Measurements from ENCODE around the gene PDE2A. TPM values are rescaled to one million over a fixed set of nuclear protein-coding genes. Genes with fewer than 3 reads are reported as not detected.

Gene PDE2A
- total RNA-seq, 1 donor from 2014 or later = 1.4 TPM

DNA sequence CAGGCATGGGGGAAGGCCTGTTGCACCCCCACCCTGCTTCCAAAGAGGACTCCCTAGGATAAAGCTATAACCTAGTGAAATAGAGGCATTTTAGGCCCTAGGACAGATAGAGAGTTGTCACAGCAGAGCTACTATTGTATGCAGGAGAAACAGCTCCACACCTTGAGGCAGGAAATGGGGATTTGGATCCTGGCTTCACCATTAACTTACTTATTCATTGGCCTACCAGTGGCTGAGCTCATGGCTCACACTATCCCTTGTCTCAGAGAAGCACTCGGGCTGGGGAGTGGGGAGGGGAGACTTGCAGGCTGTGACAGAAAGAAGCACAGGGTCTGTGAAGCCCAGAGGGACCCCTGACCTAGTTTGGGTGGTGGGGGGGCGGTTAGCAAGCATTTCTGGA lies 999 bp upstream of the PDE2A start:
- Mint-ChIP-seq H3K4me3 (no peak overlapping the region), H3K27ac (no peak overlapping the region), H3K4me1 (peaks cover 27% of the 10 kb centered on the region), H3K27me3 (peaks cover 52% of the 10 kb centered on the region), H3K9me3 (no peaks in the 10 kb centered on the region), H3K36me3 (ENCODE audit: low read depth) (no peaks in the 10 kb centered on the region)
- no peak for DNase-seq
- TF ChIP-seq CTCF (IDR thresholded peaks at IDR 0.05) = no peak
- intact Hi-C loops (cut with micrococcal nuclease) = no loop called here
- ChIA-PET CTCF (interaction anchor here (3.6 kb wide), 1 partner anchor 10 kb away, joined by 13 read pairs; no protein-coding TSS in a partner anchor), POLR2A (no interaction called here)
- ATAC-seq (ENCODE audit: low read depth) = no peak

DNA sequence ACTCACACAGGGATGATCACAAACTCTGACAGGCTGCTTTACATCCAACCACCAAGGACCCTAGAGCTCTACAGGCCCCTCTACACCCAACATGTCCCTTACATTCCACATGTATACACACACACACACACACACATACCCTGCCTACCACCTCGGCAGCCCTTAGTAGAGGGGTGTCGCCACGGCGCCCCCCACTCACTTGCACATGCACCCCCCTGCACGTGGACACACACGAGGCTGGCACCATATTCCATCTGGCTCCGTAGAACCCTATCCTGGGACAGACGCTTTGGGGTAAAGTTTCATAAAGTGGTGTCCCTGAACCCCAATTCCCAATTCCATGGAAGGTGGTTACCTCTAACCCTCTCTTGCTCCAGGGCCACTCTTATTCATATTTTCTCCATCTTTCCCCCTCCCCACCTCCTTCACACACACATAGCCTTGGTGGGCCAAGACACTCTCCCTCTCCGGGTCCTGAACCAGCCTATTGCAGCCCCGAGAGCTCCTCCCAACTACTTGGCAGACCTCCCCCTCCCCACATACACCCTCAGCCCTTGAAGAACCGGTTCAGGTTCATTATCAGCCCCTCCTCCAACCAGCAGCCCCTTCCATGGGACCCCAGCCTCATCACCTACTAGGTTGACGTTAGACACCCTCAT lies 809 bp downstream of the PDE2A start:
- Mint-ChIP-seq H3K27ac (no peak overlapping the region), H3K27me3 (peaks cover 62% of the 10 kb centered on the region), H3K4me3 (no peak overlapping the region), H3K36me3 (ENCODE audit: low read depth) (no peaks in the 10 kb centered on the region), H3K9me3 (no peaks in the 10 kb centered on the region), H3K4me1 (peaks cover 27% of the 10 kb centered on the region)
- TF ChIP-seq CTCF (IDR thresholded peaks at IDR 0.05) = no peak
- ATAC-seq (ENCODE audit: low read depth) (no peak), DNase-seq (no peak)
- CTCF ChIA-PET = interaction anchor here (3.6 kb wide), 1 partner anchor 12 kb away, joined by 13 read pairs; no protein-coding TSS in a partner anchor
- intact Hi-C loops (cut with micrococcal nuclease) = no loop called here
- POLR2A ChIA-PET = no interaction called here

GRCh38 chr11:72672597-72673238 lies 1.5 kb downstream of the PDE2A start:
- POLR2A ChIA-PET = interaction anchor here (0.6 kb wide), 1 partner anchor 51 kb away, joined by 5 read pairs; no protein-coding TSS in a partner anchor

DNA sequence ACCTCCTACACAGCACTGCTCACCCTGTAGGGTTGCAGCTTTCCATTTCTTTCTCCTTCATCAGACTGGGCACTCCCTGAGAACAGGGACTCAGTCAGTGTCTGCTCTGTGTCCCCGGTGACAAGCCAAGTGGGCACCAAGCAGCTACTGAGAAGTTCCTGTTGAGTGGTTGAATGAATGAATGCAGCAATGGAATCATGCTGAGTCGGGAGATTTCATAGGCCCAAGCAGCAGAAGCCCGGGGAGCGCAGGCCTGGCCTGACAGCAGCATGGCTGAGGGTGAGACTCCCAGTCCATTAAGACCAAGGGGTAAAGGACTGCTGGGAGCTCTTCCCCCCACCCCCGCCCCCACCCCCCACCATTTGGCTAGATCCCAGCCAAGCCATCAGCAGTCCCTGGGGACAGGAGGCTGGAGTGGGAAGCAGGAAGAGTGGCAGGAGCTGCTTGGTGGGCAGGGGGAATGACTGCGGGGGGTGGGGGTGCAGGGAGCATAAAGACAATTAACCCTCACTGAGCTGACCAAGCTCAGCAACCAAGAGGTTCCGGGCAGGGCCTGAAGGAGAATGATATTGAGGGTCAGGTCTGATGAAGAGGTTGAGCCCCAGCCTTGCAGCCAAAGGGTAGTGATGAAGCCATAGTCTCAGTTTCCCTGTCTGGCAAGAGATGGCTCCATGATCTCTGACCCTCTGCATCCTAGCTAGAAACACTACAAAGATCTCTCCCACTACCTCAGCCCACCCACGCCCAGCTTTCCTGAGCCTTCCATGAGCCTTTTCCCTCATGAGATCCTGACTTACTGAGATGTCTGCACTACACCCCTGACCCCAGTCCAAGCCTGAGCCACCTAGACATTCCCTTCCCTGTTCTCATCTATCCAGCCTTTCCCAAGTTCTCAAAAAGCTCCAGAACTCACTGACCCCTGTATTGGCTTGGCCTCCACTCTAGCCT lies 2.8 kb downstream of the PDE2A start:
- Mint-ChIP-seq H3K27ac (no peak overlapping the region), H3K27me3 (peaks cover 71% of the 10 kb centered on the region), H3K9me3 (peaks cover 5% of the 10 kb centered on the region), H3K36me3 (ENCODE audit: low read depth) (no peaks in the 10 kb centered on the region), H3K4me1 (peaks cover 21% of the 10 kb centered on the region), H3K4me3 (no peak overlapping the region)
- POLR2A ChIA-PET = interaction anchor here (0.6 kb wide), 1 partner anchor 401 kb away, joined by 4 read pairs; no protein-coding TSS in a partner anchor
- DNase-seq (no peak), ATAC-seq (ENCODE audit: low read depth) (no peak)
- intact Hi-C loops (cut with micrococcal nuclease) = no loop called here
- no peak for TF ChIP-seq CTCF (IDR thresholded peaks at IDR 0.05)
- CTCF ChIA-PET = interaction anchor here (0.6 to 1.8 kb wide), 3 partner anchors 11 to 549 kb away, joined by 3 to 5 read pairs (median 4); no protein-coding TSS in a partner anchor

More at GRCh38 chr11:72672597-72673238, 1.5 kb downstream of the PDE2A start:
- H3K27ac Mint-ChIP-seq = no peak overlapping the region
- peaks cover 68% of the 10 kb centered on the region for H3K27me3 Mint-ChIP-seq
- TF ChIP-seq CTCF (IDR thresholded peaks at IDR 0.05) = no peak
- no peak overlapping the region for H3K4me3 Mint-ChIP-seq
- DNase-seq (no peak), ATAC-seq (ENCODE audit: low read depth) (no peak)
- intact Hi-C loops (cut with micrococcal nuclease) = no loop called here
- H3K4me1 Mint-ChIP-seq = peaks cover 26% of the 10 kb centered on the region
- CTCF ChIA-PET = interaction anchor here (1.8 kb wide), 1 partner anchor 11 kb away, joined by 5 read pairs; no protein-coding TSS in a partner anchor
- no peaks in the 10 kb centered on the region for H3K9me3 Mint-ChIP-seq
- H3K36me3 Mint-ChIP-seq (ENCODE audit: low read depth) = no peaks in the 10 kb centered on the region
